22Rv1 (cell line): ENCODE measurements around the gene ADK.
A peak's percentile ranks its signal among the peaks of the same experiment; 100 is the strongest.

Experiments used
- H3K27ac ChIP-seq: fragments of 450-650 bp; 2 replicates; pipeline ENCODE4 v1.5.1; 2017
- ZFX ChIP-seq: fragments of 450-650 bp; IDR thresholded peaks from 2 replicates; pipeline ENCODE4 v1.6.1; 2017; ENCODE audit warnings: antibody characterized with exemption, borderline replicate concordance
- TF ChIP-seq, protein P1 (sequence below): fragments of 450-650 bp; IDR thresholded peaks from 2 replicates; pipeline ENCODE4 v1.5.1; 2017; ENCODE audit warnings: mild to moderate bottlenecking

Gene ADK

DNA sequence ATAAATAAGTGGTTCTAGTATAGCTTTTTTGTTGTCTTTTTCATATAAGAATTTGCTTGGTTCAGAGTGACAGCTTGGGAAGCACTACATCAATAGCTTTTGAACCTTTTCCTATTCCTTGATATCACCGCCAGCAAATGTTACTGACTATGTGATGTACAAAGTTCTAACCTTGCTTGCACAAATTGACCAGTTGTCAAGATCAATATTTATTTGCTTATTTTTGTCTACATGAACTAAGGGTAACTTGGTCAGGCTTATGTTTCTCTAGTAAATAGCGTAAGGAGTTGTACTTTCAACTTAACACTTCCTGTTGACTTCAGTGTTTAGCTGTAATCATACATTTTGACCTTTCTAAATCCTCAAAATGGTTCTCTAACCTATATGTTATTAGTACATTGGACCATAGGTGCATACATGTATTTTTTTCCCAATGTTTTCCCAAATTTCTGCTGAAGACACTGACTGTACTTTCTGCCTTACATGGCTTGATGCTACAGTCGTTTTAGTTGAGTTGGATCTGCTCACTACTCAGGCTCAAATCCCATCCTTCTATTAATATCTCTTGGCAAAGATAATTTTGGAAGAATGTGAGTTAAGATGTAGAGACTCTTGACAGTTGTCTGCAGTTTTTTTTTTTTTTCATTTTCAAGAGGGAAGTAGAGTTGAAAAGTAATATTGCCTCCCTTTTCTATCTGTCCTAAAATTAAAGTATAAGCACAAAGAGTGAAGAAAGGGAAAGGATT is 436.3 kb downstream of the ADK start:
- TF ChIP-seq, protein P1, sequence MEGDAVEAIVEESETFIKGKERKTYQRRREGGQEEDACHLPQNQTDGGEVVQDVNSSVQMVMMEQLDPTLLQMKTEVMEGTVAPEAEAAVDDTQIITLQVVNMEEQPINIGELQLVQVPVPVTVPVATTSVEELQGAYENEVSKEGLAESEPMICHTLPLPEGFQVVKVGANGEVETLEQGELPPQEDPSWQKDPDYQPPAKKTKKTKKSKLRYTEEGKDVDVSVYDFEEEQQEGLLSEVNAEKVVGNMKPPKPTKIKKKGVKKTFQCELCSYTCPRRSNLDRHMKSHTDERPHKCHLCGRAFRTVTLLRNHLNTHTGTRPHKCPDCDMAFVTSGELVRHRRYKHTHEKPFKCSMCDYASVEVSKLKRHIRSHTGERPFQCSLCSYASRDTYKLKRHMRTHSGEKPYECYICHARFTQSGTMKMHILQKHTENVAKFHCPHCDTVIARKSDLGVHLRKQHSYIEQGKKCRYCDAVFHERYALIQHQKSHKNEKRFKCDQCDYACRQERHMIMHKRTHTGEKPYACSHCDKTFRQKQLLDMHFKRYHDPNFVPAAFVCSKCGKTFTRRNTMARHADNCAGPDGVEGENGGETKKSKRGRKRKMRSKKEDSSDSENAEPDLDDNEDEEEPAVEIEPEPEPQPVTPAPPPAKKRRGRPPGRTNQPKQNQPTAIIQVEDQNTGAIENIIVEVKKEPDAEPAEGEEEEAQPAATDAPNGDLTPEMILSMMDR: no peak
- TF ChIP-seq ZFX: no peak
- no peak overlapping the region for H3K27ac ChIP-seq

DNA sequence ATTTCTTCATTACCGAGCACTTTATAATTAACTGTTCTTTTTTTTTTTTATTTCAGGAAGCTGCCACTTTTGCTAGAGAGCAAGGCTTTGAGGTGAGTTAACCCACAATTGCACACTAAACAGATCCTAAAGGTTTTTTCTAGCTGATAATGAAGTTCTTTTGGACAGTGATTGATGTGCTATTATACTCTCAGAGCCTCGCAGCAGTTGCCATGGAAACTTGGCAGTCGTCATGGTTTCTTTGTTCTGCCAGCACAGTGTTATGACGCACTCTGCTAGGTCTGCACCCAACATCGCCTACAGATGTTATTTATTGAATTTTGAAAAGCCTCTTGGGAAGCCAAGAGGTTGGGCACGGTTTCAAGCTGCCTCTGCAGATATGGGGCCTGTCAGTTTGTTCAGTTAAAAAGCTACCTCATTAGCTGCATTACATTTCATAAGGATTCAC is 438.2 kb downstream of the ADK start:
- H3K27ac ChIP-seq: no peak overlapping the region
- TF ChIP-seq, protein P1: no peak
- TF ChIP-seq ZFX: no peak

DNA sequence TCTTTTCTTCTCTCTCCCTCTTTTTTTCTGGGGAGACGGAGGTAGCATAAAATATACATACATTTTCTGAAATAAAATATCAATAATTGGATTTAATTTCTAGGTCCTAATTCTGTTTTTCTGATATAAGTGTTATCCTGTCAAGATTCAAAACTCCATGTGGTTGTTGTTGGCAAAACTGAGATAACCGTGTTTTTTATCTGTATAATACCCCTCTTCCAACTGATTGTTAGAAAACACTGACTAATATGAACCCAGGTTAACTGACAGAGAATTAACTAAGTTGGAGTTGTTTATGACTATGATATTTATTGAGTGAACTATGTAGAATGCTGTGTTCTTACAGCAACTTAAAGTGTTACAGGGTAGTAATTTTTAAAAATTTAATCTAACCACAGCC is 438.8 kb downstream of the ADK start:
- H3K27ac ChIP-seq: no peak overlapping the region
- TF ChIP-seq, protein P1: no peak
- TF ChIP-seq ZFX: no peak

DNA sequence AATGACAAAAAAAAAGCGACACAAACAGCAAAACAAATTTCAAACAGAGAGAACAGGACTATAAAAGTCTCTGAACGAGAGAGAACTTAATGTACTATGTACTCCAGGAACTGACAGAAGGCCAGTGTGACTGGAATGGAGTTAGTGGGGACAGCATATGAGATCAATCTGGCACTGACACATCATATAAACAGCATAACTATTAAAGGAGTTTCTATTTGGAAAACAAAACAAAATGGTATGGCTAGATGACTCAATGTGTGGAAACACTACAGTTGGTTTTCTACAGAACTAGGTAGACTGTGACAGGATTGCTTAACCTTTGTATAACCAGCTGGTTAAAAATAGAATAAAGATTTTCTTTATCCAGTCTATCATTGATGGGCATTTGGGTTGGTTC is 442.4 kb downstream of the ADK start:
- TF ChIP-seq ZFX: no peak
- TF ChIP-seq, protein P1: no peak
- H3K27ac ChIP-seq: peak overlapping the region; percentile 28

DNA sequence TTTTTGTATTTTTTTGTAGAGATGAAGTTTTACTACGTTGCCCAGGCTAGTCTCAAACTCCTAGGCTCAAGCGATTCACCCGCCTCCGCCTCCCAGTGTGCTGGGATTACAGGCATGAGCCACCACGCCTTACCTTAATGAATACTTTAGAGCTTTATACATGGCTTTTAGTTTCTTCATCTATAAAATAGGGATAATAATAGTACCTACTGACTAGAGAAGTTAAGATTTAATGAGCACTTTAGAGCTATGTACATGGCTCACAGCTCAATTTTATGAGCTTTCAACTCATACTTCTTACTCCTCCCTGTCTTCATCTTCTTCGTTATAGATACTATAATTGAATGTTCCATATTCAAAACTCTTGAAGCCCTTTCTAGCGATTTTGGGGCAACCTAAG is 445.7 kb downstream of the ADK start:
- no peak for TF ChIP-seq ZFX
- TF ChIP-seq, protein P1: no peak
- H3K27ac ChIP-seq: no peak overlapping the region

DNA sequence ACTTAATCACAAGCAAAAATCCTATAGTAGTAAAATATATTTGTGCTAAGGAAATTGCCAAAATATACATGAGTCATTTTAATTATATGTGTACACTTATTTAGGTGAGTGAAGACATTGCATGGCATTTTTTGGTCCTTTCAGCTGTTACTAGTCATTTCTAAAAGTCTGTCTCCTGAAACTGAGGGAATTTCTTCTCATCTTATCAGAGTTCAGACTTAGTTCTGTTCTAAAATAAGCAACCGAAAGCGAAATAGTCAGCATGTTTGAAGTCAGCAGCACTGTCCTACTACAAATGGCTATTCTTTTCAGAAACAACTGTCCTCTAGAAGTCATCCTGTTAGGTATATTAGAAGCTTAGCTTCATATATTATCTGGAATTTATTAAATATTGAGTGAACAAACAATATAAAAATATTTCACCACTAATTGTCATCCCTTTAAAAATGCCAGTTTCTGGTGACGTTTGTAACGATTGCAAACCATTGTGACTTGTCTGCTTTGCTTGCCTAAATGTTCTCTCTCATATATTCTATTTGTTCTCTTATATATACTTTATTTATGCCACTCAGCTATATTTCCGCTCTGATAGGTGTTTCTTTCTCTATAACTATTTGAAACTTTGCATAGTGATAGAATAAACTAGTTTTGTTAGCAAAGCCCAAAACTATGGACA is 448.0 kb downstream of the ADK start:
- TF ChIP-seq ZFX: no peak
- TF ChIP-seq, protein P1: no peak
- no peak overlapping the region for H3K27ac ChIP-seq

DNA sequence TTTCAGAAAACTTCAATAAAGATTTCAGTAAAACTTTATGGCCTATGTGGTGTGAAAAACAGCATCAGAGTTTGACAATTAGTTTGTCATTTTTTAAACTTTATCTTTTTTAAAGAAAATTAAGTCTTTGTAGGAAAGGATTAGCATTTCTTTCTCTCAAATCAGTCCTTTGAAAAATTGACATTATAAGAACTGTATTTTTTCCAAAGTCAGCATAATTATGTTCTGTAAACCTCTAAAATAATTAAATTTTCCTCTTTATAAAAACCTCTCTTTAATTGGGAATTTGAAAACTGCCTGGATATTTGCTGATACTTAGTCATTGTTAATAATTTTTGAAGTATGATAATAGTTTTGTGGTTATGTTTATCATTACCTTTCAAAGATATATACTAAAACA is 448.7 kb downstream of the ADK start:
- TF ChIP-seq, protein P1: no peak
- TF ChIP-seq ZFX: no peak
- H3K27ac ChIP-seq: no peak overlapping the region
